ENCODE data around the gene HCN4.

Gene HCN4

GRCh38 chr15:73344056-73344455 lies 24.7 kb downstream of the HCN4 start:
- no peak for DNase-seq

- DNase-seq, result peak; percentile 32 to 83
These were observed 26.7 kb downstream of the HCN4 start for GRCh38 chr15:73341886-73342600.

DNA sequence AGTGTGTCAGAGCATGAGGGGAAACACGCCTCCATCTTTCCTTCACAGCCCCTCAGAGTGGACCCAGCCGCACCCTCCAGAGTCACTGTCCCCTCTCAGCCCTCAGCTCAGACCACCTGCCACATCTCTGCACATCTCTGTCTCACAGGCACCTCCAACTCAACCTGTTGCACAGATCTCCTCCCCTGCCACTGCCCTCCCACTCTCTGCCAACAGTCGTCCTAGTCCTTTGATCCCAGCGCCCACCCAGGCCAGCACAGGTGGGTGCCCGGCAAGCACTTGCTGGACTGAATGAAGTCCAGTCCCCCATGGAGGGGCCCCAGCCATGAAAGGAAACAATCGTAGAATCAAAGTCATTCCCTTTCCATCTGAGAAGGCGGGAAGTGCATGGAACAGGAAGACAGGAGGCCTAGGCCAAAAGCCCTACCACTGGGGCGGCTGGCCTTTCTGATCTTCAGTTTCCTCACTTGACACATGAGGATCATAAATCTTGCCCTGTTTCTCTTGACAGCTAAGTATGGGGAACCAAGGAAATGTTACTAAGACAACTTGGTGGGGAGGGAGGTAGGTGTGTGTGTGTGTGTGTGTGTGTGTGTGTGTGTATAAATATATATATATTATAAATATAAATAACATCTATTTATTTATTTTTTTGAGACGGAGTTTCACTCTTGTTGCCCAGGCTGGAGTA lies 28.1 kb downstream of the HCN4 start:
- DNase-seq, result no peak

- DNase-seq, result no peak
These were observed 30.0 kb downstream of the HCN4 start for GRCh38 chr15:73338606-73339374.

DNA sequence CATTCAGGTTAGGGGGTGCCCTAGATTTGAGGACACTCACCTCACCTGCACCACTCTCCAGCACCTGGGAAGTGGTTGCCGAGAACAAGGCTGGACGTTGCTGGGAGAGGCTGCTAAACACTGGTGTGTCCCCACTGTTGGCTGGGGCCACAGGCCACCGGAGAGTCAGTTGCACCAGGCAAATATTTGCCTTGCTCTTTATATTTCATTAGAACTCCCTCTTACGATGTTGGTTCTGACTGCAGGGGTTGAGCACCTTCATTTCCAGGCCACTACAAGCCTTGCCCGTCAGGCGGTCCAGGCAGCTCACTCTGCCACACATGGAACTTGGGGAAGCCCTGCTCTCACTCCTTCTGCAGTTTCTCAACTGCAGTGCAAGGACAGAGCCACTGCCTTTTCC lies 30.7 kb downstream of the HCN4 start:
- DNase-seq, result no peak

DNA sequence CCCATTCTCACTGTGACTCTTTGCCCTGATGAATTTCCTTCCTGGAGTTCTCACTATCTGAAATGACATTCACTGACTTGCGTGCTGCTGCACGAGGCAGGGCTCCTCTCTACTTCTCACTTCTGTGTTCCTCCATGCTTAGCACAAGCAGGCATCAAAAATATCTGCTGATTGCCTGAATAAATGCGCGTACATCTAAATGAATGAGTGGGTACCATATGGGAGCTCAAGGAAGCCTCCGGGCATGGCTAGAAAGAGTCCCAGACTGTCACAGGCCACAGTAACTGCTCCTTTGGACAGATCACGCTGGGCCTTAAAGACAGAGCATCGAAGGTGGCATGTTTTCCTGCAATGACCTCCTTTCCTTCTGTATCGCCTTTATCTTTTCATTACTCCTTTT lies 31.6 kb downstream of the HCN4 start:
- no peak for DNase-seq

DNA sequence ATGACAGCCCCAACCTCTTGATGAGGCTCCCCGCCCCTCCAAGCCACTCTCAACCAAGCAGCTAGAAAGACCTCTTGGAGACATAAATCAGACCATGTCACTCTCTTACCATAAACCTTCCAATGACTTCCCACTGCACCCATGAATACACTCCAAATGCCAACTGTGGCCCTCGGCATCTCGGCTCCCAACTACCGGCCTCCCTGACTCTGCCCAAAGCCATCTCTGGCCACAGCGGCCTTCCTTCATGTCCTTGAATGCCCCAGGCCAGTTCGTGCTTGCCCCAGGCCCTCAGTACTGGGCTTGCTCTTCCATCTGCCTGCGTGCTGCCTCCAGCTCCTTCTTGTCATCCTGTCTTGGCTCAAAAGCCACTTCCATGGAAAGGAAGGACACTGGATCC lies 32.0 kb downstream of the HCN4 start:
- DNase-seq, result no peak

DNA sequence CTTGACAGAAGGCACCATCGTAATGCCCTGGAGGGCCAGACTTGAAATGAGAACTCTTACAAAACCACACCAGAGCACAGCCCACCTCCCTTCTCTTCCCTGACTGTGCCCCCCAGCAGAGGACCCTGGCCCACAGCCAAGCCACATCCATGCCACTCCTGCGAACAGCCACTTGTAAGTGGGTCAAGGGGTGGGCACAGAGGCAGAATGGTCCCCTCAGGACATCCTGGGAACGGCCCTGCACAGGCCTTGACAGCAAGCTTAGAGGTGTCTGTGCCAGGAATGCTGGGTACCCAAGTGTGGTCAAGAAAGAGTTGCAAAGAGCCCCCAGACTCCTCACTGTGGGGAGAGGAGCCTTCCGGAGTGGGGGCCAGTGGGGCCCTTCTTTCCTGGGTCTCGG lies 33.3 kb downstream of the HCN4 start:
- DNase-seq, result no peak

DNA sequence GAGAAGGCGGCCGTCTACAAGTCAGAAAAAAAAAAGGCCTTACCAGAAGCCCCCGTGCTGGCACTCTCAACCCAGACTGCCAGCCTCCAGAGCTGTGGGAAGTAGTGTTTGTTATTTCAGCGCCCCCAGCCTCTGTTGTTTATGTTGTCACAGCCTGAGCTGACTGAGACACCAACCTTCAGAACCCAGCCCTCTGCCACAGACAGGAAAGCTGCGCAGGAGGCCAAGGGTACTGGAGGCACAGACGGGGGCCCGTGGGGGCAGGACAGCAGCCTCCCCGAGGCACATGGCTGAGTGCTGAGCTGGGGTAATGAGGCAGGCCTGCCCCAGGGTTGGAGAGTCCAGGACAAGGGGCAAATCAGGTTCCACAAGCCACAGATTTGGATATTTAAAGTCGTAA lies 33.7 kb downstream of the HCN4 start:
- DNase-seq, result no peak

DNA sequence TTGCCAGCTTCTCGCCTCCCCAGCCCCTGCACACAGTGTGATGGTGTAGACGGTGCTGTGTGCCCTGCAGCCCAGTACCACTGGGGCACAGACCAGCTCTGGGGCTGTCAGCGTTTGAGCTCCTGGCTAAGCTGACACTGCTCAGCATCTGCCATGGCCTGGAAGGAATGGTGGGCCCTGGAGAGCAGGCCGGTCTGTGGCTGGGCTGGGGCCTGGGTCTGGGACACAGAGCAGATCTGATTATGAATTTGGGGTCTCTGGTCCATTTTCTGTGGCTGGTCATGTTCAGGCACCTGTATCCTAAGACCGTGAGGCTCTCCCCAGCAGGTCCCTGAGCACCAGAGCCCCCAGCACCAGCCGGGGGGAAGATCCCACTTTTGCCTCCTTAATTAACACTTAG lies 34.7 kb downstream of the HCN4 start:
- no peak for DNase-seq

DNA sequence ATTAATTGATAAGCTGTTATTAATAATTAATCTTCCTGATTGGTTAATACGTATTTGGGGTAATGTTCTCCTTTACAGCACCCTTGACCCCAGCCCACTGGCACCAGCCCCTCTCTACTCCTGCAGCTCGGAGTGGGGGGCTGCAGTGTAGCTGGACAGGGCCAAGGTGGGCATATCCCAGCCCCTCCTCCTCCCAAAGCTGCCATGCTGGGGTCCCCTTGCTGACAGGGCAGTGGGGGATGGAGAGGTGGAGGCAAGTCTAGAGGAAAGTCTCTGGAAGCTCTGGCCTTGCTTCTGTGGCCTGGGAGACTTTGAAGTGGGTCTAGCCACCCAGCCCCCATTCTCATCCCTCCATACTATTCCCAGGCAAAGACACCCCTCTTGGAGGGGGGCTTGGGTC lies 35.8 kb downstream of the HCN4 start:
- DNase-seq, result no peak

DNA sequence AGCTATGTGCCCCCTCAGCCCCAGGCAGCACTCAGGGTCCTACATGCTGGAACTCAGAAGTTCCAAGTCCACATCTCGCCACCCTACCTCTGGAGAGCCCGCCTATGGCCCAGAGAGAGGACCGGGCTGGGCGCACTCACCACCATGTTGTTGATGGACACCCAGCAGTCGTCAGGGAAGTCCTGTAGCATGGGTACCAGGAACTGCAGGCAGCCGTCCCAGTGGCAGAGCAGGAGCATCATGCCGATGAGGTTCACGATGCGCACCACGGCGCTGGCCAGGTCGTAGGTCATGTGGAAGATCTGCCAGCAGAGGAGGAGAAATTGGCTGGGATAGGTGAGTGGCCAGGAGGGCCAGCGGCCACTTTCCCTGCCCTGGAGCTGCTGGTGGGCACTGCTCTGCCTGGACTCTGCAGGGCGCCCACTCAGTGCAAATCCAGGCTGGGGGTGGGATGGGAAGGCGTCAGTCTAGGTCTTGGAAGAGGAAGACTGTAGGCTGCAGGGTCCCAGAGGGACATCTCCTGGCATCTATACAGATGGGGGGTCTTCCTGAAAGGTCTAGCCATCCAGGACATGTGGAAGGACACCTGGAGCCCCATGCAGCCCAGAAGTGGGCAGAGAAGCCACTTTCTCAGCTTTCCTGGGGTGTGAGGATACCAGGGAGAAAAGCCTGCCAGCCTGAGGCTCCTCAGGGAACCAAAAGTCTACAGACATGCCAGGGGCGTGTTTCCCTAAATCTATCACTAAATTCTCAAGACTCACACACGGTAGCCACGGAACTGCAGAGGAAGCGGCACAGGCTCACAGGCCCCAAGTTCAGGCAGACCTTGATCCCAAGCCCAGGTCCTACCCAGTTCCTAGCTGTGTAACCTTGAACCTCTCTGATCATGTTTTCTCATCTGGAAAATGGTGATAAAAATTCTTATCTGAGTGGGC lies 36.5 kb downstream of the HCN4 start:
- no peak for DNase-seq

DNA sequence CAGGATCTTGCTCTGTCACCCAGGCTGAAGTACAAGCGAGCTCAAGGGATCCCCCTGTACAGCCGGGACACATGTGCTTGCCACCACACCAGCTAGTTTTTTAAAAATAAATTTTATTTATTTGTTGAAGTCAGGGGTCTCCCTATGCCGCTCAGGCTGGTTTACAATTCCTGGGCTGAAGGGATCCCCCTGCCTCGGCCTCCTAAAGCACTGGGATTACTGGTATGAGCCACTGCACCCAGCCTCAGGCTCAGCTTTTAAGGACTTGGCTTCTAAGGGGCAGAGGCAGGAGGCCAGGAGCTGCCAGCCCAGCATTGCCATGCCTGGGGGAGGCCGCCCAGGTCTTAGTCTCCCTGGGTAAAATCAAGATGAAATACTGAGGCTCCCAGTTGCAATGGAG lies 37.3 kb downstream of the HCN4 start:
- no peak for DNase-seq

DNA sequence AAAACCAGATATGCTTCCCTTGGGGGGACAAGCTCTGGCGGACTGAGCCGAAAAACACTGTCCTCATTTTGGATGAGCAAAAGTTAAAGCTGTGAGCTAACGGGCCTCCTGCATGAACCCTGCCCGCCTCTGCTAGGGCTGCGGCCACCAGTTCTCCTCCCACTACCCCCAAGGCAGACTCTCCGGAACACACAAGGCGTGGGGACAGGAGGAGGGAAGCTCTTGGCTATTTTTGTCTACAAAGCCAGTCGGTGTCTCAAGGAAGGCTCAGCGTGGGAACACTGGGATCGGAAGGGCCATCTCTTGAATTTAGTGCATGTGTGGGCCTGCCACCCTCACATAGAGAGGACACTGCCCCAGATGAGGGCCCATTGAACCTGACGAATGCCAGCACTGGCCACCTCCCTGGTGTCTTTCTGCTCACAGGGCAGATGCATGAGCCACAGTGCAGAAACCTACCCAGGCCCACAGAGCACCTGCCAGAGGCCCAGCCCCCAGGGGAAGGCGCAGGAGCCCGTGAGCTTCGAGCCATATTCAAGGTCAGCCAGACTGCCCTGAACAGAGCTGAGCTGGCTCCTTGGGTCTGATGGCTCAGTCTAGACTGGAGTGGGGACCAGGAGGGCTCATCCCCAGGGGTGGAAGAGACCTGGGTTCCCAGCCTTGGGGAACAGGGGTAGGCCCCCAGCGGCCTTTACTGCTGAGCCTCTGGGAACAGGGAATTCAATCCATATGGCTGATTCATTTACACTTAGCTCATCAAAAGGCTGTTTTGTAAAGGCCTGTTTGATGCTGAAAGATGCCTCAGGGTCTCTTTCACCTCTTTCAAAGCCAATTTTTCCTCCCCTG lies 38.3 kb downstream of the HCN4 start:
- DNase-seq, result no peak

DNA sequence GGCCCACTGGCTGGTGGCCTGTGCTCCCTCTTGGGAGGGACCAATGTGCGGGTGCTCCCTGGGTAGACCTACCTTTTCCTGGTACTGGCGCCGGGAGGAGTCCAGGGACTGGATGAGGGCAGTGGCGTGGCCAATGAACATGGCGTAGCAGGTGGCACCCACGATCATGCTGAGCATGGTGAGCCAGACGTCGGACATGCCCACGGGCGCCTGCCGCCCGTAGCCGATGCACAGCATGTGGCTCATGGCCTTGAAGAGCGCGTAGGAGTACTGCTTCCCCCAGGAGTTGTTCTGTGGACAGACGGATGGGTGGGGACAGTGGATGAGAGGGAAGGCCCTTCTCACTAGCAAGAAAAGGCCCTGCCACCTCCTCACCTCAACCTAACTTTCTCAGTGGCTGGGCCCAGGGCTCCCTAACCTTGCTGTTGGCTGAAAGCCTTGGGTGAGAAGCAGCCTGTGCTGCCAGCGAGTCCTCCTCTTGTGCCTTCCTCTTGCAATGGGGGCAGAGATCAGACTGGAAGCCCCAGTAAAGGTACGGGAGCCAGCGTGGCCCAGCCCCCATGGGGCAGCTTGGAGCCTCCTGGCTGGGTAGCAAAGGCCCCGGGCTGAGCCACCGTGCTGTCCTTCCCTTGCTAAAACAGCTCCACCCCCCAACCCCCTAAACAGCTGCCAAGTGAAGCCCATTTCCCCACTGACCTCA lies 39.1 kb downstream of the HCN4 start:
- no peak for DNase-seq

- DNase-seq, result no peak
These were observed 39.8 kb downstream of the HCN4 start for GRCh38 chr15:73328981-73329380.

- DNase-seq, result no peak
These were observed 40.5 kb downstream of the HCN4 start for GRCh38 chr15:73328149-73328820.

DNA sequence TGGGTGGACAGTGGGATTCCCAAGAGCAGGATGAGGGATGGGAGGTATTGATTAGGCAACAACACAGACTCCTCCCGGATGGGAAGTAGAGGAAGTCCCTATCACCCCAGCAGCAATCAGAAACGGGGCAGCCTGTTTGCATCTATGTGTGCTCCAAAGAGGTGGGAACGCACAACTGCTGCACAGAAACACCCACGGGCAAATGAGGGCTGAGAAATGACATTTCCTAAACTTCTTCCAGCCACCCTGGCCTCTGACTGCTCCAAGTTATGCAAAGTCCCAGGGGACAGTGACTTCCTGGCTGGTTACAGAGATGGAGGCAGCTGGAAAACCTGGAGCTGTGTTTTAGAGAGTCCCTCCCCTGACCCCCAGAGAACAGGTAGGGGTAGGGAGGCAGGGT lies 42.6 kb downstream of the HCN4 start:
- DNase-seq, result no peak

- DNase-seq, result no peak
These were observed 43.4 kb downstream of the HCN4 start for GRCh38 chr15:73325191-73325861.
